GM19438 (cell line): Measurements from ENCODE around the gene NRM.

Experiments
- ATAC-seq: cut with Tn5 transposase; IDR thresholded peaks from one replicate; pipeline ENCODE4 v1.9.1; 2021; ENCODE audit warnings: low read depth; ENCODE audit not compliant: unreplicated experiment

NRM gene

GRCh38 chr6:30689985-30690384, 799 bp downstream of the NRM start:
- ATAC-seq, result no peak

DNA sequence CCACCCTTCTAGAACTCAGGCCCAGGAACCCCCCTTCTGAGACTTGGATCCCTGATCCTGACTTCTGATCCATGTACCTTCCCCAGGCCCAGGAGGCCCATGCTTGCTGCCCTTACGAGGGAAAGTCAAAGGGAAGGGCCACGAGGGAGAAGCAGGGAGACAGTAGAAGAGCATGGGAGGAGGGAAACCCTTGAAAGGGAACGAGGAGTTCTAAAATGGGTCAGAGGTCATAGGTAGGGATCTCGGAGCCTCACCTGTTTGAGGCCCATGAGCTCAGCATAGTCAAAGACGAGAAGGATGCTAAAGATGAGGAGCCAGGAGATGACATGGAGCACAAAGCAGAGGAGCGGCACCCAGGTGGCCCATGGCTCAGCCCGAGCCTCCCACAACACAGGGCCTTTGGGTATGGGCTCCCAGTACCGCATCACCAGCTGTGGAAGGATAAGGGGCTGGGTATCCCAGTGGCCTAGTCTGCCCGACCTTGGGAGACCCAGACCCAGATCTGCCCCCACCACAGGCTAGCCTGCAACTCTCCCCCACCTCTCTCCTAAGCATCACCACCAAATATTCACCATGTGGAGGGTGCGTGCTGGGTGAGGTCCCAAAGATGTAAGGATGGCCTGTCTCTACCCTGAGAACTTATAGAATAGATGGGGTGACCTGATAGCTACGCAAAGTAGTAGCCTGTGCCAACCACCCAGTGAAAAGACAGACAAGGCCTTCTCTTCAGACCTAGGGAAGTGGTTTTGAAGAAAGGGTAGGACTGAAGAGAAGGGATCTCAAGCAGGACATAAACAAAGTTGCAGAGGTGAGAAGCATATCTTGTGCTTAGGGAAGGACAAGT, 1.5 kb downstream of the NRM start:
- ATAC-seq, result no peak

DNA sequence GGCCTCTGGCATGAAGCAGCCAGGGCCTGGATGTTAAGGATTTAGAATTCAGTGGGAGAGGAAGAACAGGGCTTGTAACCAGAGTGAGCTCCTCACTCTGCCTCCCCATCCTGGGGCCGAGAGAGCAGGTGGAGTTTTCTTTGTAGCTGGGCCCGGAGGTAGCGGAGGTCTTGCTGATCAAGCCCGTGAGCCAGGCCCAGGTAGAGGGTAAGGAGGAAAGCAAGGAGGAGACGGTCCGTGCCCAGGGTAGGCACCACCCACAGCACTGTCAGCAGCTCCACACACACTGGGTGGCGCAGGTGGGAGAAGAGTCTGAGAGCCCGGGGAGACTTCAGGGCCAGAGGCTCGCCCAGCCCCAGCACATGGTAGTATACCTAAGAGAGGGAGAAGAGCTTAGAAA, 2.2 kb downstream of the NRM start:
- no peak for ATAC-seq

DNA sequence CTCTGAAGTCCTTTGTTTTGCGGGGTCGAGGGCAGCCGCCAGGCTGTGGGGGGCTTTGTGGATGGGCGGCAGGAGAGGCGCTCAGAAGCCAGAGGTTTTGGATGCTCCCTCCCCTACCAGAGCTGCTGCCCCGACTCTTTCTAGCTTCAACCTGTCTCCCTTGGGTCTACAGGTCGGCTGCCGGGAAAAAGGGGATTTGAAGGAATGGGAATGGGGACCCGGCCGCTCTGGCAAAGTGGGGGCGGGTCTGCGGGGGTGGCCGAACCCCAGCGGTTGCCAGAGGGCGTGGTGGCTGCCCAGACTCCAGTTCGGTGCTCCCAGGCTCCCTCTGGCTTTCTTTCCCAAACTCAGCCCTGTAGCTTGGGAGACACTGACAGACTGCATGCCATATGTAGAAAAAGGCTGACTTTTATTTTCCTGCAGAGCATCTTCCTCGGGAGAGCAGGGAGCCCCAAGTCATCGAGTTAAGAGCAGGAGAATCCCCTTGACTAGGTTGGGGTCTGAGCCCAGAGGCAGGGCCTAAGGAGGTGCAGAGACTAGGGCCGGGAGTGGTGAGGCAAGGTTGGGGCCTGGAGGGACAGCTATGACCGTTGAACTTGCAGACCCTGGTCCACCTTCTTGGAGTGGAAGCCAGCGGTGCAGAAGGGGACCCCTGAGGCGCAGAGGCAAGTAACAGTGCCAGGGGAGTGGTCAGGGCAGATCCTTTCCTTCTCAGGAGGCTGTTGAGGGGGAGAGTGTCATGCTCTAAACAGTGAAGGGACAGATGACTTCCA, 2.9 kb downstream of the NRM start:
- no peak for ATAC-seq

DNA sequence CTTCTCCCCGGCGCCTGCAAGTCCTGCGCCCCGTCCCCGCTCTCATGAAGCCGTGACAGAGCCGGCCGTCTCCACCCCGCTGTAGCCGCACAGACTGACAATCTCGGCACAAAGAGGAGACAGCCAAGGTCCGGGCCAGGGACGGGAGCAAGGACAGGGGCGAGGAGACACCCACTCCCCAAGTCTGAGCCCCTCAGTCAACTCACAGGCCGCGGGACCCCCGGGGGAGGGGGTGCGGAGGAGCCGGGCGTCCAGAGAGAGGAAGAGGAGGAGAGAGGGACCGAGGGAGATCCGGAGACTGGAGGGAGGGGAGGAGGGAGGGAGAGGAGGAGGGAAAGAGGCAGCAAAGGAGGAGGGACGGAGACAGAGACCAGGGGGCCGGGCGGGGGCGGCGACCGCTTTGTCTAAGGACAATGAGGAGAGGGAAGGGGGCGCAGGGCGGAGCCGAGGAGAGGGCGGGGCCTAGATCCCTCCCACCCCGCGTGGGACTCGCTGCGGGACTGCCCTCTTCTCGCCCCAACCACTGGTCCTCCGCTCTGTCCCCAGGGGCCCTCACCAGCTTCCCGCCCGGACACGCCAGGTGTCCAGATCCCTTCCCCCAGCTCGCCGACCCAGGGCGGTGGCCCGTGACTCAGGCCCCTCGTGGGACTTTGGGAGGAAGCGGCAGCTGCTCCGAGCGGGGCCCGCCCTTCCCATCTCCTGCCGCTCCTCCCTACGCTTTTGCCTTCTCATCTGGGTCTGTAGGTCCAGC, 3.7 kb downstream of the NRM start:
- ATAC-seq, result peak; percentile 49

- ATAC-seq, result no peak
Observed at GRCh38 chr6:30686009-30686907, 4.5 kb downstream of the NRM start, which contains the start of gene PPP1R18. TSS of gene PPP1R18 (minus strand) at chr6:30686645. CDS start at chr6:30686018, 627 bp downstream.

DNA sequence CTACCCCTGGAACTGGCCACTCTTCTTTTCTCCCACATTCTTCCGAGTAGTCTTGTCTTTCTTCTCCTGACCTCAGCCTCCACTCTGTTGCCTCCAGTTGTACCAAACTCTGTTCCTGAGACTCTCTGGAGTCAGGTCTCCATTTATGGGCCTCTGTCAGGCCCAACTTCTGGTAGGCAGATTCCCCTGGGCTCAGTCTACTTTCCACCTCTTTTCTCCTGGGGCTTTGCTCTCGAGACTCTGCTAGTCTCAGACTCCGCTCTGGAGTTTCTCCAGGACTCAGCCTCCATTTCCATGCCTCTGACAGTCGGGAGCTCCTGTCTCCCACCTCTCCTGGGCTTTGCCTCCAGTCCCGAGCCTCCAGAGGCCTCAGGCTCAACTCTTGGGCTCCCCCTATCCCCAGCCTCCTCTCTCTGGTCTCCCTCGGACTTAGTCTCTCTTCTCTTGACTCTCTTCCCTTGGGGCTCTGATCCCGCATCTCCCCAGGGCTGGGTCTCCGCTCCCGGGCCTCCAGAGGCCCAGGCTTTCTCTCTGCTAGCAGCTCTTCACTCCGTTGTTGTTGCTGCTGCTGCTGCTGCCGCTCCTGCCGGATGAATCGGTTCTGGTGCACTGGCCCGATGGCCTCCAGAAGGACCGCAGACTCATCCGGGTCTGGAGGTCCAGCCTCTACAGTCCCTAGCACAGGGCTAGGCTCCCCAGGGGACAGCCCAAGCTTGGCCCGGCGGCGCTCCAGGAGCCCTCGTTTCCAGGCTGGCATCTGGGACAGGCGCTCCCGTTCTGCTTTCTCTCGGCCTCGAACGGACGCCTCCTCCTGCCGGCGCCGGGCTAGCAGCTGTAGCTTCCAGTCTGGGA, 5.4 kb downstream of the NRM start:
- ATAC-seq, result no peak

GRCh38 chr6:30684386-30685156, 6.2 kb downstream of the NRM start:
- ATAC-seq, result no peak

GRCh38 chr6:30683980-30684338, 6.8 kb downstream of the NRM start:
- ATAC-seq, result no peak

- no peak for ATAC-seq
Observed at GRCh38 chr6:30683183-30683979, 7.4 kb downstream of the NRM start.

- ATAC-seq, result peak; percentile 43
Observed at GRCh38 chr6:30682143-30683117, 8.4 kb downstream of the NRM start.

DNA sequence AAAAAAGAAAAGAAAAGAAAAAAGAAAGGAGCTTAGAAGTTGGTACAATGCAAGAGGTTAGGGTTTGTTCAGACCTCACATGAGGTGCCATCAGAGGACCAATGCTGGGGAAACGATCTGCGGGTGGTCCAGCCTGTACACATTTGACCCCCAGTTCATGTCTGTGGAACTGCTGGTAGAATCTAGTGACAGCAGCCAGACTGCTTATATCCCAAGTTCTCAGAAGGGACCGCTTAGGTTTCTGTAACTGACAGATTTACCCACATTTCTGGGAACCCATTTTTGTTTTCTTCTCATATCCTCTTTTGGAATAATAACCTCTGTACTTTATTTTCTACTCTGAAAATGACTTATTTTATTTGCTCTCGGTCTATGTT, 9.0 kb downstream of the NRM start:
- no peak for ATAC-seq

DNA sequence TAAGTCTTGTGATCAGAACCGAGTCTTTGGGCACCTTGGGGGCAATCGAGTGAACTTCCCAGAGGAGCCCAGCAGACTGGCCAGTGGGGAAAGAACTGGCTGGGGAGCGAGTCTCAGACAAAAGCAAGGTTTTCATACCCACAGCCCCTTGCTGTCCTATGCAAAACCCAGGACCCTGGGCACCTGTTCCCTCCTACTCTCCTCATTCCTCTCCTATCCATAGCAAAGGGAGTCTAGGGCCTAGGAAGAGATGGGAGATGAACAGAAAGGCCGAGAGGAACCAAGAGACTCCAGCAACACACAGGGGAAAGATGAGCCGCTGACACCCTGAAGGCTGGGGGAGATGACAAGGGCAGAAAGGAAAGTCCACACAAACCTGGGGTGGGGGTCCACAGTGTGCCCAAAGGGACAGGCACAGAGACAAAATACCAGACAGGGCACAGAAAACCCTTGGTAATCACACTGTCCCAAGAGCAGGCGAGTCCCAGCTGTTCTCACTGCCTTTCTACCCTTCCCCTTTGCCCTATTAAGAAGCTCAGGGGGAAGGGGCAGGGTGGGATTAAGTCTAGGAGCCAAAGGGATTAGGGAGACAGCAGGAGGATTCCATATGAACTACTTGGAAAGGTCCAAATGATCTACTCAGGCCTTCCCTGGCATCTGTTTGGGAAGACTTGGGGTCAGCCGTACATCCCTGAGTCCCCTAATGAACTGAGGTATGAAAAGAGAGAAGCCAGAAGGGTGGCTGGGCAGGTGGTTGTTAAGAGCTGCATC, 10.8 kb downstream of the NRM start:
- no peak for ATAC-seq

- ATAC-seq, result no peak
Observed at GRCh38 chr6:30678964-30679726, 11.6 kb downstream of the NRM start.

- no peak for ATAC-seq
Observed at GRCh38 chr6:30676660-30677285, 14.0 kb downstream of the NRM start.
